ENCODE results near the gene GSTP1. TPM values are rescaled to one million over a fixed set of nuclear protein-coding genes. Genes with fewer than 3 reads are reported as not detected.

Gene GSTP1
- total RNA-seq, 1 donor from 2014 or later, result 696 TPM

- Mint-ChIP-seq H3K36me3 (ENCODE audit: low read depth, unreplicated experiment) (peaks cover 14% of the 10 kb centered on the region), H3K4me3 (ENCODE audit: unreplicated experiment) (no peak overlapping the region), H3K27ac (ENCODE audit: unreplicated experiment) (no peak overlapping the region), H3K9me3 (ENCODE audit: unreplicated experiment) (no peaks in the 10 kb centered on the region), H3K4me1 (ENCODE audit: unreplicated experiment) (peaks cover 5% of the 10 kb centered on the region), H3K27me3 (ENCODE audit: unreplicated experiment) (peaks cover 16% of the 10 kb centered on the region)
- DNase-seq (ENCODE audit: low spot score), result no peak
- TF ChIP-seq CTCF (IDR thresholded peaks at IDR 0.05; ENCODE audit: unreplicated experiment), result no peak
Measured at GRCh38 chr11:67611165-67611564, 27.6 kb downstream of the GSTP1 start.

- peaks cover 5% of the 10 kb centered on the region for H3K4me1 Mint-ChIP-seq (ENCODE audit: unreplicated experiment)
- H3K27ac Mint-ChIP-seq (ENCODE audit: unreplicated experiment), result no peak overlapping the region
- peaks cover 15% of the 10 kb centered on the region for H3K36me3 Mint-ChIP-seq (ENCODE audit: low read depth, unreplicated experiment)
- H3K27me3 Mint-ChIP-seq (ENCODE audit: unreplicated experiment), result peaks cover 16% of the 10 kb centered on the region
- no peak for DNase-seq (ENCODE audit: low spot score)
- no peak for TF ChIP-seq CTCF (IDR thresholded peaks at IDR 0.05; ENCODE audit: unreplicated experiment)
- H3K4me3 Mint-ChIP-seq (ENCODE audit: unreplicated experiment), result no peak overlapping the region
- H3K9me3 Mint-ChIP-seq (ENCODE audit: unreplicated experiment), result no peaks in the 10 kb centered on the region
Measured at GRCh38 chr11:67611704-67612587, 28.3 kb downstream of the GSTP1 start.

- Mint-ChIP-seq H3K4me3 (ENCODE audit: unreplicated experiment) (no peak overlapping the region), H3K27ac (ENCODE audit: unreplicated experiment) (no peak overlapping the region), H3K9me3 (ENCODE audit: unreplicated experiment) (no peaks in the 10 kb centered on the region), H3K4me1 (ENCODE audit: unreplicated experiment) (no peaks in the 10 kb centered on the region), H3K27me3 (ENCODE audit: unreplicated experiment) (peaks cover 13% of the 10 kb centered on the region), H3K36me3 (ENCODE audit: low read depth, unreplicated experiment) (peaks cover 17% of the 10 kb centered on the region)
- no peak for TF ChIP-seq CTCF (IDR thresholded peaks at IDR 0.05; ENCODE audit: unreplicated experiment)
- no peak for DNase-seq (ENCODE audit: low spot score)
Measured at GRCh38 chr11:67612751-67613150, 29.1 kb downstream of the GSTP1 start.

- Mint-ChIP-seq H3K4me3 (ENCODE audit: unreplicated experiment) (no peak overlapping the region), H3K27me3 (ENCODE audit: unreplicated experiment) (peaks cover 12% of the 10 kb centered on the region), H3K36me3 (ENCODE audit: low read depth, unreplicated experiment) (peaks cover 15% of the 10 kb centered on the region), H3K4me1 (ENCODE audit: unreplicated experiment) (no peaks in the 10 kb centered on the region), H3K9me3 (ENCODE audit: unreplicated experiment) (no peaks in the 10 kb centered on the region), H3K27ac (ENCODE audit: unreplicated experiment) (no peak overlapping the region)
- DNase-seq (ENCODE audit: low spot score), result no peak
- TF ChIP-seq CTCF (IDR thresholded peaks at IDR 0.05; ENCODE audit: unreplicated experiment), result no peak
Measured at GRCh38 chr11:67613313-67613959, 29.8 kb downstream of the GSTP1 start.

All from endothelial cell (in vitro differentiated cells).